Activated CD4-positive, alpha-beta T cell treated with anti-CD3 and anti-CD28 coated beads, Interleukin-2, amount 50 U/mL, for 48 hours (primary cell): ENCODE results near the gene PCDH1.

Experiments used
- DNase-seq, 2 experiments: peaks; one replicate each; pipeline ENCODE4 v3.0.0-alpha.2; 2020

PCDH1 gene

GRCh38 chr5:141806626-141807025 is 71.6 kb downstream of the PCDH1 start:
- DNase-seq: no peak

DNA sequence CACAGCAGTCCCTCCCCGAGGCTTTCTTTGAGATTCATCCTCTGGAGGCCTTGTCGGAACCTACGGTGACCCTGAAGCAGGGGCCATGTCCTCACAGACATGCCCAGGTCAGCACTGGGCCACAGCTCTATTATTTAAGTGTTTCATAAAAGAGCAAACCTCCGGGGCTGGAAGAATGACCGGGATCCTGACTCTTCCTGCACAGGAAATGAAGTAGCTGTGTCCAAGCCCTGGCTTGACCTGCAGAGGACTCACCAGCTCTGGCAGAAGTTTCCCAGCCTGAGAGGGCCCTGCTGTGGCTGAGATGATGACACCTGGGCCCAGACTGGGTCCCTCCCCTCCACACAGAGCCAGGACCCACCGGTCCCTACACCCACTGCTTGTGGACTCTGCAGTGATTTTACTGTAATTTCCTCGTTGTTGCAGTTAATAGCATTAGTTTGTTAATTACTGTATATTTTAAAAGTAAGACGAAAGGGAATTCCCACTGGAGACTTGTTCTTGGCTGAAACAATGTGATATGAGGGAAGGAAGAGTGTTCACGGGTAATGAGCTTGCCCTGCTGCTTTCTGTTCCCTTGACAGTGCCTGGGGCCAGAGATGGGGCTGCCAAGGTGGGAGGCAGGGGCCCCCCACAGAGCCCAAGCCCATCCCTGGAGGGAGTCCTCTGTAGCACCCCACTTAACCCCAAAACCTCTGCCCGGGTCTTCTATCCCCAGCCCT is 72.2 kb downstream of the PCDH1 start:
- no peak for DNase-seq

GRCh38 chr5:141804475-141804874 is 73.7 kb downstream of the PCDH1 start:
- DNase-seq: no peak
